NCI-H2171 (cell line): Measurements from ENCODE around the gene USP35.
"Not testable (repeated sequence)": the region's sequence is repeated elsewhere in the genome, so short reads cannot be mapped to it uniquely, and the experiment has no call there.

Experiments used
- DNase-seq: peaks from one replicate; lab custom pipeline; 2025; lab: John Stamatoyannopoulos, UW

The USP35 gene

DNA sequence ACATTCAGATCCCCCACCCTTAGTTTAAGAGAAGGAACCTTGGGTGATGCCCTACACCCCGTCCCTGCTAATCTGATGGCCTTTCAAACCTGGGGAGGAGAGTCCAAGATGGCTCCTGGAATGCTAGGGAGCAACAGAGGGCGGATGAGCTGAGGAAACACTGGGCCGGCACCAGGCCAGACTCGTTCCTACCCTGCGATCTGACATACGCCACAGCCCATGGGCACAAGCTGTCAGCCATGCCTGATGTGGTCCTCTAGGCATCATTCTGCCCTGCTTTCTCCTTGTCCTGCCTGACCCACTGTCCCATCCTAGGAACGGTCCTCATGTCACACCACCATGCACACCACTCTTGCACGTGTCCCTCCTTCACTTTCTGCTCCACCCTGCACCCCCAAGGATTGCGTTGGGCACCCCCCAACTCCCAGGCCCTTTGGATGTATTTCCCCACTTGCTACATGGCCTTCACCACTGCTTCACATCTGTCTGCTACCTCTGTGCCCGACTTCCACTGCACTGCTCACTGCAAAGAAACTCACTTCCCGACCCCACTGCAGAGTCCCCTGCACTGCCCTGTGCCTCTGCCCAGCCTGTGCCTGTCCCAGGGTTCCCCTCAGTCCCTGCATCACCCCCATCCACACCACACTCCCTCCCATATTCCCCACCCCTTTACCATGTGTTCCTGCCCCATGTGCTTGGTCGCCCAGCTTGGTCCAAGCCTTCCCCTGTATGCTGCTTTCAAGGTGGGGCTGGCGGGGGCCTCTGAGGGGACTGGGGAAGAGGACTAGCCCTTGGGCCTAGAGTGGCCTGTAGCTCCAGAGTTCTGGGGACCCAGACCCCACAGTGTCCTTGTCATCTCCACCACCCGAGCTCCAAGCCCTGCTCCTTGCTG is 29.2 kb downstream of the USP35 start:
- no peak for DNase-seq

DNA sequence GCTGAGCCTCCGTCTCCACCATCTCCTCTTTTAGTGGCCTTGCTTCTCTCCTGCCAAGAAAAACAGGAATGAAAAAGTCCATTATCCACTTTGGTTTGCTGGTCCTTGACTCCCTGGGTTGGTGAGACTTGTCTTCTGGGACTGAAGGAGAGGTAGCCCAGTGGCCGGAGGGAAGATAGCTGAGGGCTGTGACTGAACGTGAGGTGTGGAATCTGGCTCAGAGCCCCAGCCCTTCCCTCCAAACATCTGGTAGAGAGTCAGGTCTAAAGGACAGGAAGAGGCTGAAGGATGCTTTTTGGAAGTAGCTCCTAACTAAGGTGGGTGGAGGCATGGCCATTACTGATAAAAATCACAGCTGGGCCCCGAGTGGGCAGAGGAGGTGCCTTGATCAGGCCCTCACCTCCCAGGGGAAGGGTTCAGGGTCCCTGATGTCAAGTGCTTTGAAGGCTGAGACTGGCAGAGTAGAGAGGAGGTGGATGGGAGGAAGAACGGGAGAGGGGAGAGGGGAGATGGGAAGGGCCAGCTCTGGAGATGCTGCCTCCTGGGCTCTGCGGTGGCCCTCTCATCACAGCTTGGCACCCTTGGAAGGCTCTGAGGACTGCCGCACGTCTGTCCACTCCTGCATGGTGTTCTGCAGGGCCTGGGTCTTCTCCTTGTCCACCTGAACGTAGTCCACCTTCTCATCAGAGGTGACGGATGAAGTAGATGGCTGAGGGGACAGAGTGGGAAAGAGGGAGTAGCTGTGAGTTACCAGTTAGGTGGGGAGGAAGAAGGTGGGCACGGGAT is 30.2 kb downstream of the USP35 start:
- no peak for DNase-seq

DNA sequence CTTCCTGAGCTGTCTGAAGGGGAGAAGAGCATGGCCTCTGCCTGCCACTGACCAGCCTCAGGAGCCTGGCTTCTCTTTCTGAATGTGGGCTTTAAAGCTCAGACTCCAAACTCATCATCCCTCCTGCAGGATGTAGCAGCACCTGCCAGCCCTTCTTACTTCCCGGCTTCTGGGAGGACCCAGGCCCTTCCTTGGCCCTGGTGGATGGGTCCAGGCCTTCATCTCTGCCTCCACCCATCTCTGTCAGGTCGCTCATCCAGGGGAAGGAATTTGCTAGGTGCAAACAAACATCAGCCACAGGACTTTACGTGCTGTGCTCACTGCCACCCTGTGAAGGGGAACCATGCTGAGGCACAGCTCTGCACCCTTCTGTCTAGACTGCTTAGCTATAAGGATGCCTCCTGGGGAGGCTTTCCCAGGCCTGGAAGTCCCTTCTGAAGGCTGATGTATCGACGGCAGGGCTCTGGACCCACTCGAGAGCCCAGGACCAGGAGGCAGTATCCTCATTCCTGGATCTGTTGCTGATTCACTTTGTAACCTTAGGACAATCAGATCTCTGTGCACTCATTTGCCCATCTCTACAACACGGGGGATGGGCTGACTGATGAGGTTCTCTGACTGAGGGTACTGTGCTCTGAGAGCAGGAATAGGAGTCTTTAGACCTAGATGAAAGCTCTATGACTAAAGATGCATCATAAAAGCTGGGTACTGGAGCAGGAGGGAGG is 30.9 kb downstream of the USP35 start:
- no peak for DNase-seq

DNA sequence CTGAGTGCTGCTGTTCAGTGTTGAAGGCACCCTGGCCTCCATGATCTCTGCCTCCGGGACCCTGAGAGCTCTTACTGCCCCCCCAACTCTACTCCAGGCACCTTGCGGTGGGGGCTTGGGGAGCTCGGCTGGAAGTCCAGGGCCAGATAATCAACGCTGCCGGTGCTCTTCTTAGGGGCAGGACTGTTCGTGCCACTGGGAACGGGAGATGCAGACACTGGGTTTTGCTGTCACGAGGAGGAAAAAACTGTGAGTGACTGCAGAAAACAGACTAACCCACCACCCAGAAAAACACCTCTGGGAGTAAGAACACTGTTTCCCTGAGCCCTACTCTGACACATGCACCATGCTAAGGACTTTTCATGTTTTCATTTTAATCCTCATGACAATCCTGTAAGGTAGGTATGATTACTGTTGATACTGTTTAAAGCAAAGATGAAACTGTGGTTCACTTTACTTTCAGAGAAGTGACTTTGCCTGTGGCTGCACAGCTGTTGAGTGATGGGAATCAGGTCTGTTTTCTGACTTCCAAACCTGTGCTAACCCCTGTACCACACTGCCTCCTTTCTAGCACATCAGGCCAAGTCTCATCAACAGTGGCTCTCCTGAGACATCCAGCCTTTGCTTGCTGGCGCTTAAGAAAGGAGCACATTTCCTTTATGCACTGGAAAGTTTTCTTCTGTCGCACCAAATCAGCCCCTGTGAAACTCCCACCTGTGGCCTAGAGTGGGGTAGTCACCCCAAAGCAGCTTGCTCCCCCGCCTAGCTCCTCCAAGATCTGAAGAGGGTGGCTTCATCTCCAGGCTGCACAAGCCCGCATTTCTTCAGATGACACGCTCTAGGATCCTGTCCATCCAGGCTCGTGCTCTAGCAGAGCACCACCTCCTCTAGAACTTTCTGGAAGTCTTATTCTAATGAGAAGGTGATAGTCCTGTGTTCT is 31.8 kb downstream of the USP35 start:
- DNase-seq: no peak

DNA sequence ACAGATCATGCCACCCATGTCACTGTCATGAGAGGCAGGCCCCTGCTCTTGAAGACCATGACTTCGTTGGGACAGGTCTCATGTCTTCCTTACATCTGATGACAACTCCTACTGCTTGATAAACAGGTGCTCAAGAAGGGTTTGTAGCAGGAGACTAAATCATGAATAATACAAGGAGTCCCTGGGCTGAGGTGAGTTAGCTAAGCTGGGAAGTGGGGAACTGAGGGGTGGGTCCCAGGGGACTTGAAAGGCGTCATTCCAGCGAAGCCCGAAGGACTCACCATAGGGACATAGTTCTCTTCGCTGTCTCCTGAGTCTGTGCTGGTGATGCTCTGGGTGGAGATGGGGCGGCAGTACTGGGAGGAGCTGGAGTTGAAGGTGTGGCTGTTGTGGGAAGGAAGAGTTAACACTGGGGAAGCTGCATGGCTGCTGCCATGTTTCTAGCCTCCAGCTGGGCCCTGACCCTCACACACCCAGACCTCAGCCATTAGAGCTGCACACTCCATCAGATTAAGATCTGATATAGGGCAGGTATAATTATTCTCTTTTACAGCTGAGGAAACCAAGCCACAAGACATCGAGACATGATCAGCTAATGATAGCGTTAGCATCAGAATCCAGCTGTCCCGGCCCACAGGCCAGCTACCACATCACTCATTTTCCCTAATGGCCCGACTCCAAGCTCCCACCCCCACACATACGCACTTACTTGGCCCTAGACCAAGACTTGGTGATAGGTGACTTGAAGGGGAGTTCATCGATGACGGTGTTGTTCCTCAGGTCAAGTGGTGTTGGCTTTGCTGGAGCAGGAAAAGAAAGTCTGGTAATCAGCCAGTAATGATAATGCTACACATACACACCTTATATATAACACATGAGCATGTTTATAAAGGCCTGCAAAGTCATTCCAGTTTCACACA is 32.9 kb downstream of the USP35 start:
- DNase-seq: no peak

DNA sequence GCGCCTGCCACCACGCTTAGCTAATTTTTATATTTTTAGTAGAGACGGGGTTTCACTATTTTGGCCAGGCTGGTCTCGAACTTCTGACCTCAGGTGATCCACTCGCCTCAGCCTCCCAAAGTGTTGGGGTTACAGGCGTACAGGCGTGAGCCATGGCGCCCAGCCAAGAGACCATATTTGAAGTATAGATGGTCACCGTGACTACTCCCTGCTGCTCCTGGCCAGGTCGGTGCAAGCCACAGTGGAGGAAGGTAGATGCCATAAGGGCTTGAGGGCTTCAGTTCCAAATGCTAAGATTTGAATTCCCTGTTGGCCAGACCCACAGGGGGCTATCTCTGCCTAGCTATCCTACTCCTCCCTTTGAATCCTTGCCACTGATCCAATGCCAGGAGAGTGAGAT is 34.0 kb downstream of the USP35 start:
- DNase-seq: not testable (repeated sequence)

DNA sequence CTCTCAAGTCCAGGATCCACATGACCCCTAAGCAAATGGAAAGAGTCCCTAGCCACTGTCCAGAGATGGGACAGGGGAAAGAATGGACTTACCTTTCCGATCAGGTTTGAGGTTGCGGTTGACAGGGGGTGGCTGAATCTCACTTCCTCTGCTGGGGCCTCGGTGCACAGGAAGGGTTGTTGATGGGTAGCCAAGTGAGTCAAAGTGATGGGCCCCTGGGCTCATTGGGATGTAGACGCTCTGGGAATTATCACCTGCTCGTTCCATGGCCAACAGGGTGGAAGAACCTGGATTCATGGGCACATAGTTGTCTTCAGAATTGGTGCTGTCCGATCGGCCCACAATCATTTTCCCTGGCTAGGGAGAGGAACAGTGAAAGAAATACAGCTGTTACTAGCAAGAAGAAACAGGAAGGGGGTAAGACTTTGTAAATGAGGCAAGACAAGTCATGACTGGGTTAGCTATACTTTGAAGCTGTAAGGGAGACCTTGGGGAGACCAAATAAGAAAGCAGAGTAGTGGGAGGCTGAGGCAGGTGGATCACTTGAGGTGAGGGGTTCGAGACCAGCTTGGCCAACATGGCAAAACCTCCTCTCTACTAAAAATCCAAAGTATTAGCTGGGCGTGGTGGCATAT is 34.7 kb downstream of the USP35 start:
- no peak for DNase-seq

DNA sequence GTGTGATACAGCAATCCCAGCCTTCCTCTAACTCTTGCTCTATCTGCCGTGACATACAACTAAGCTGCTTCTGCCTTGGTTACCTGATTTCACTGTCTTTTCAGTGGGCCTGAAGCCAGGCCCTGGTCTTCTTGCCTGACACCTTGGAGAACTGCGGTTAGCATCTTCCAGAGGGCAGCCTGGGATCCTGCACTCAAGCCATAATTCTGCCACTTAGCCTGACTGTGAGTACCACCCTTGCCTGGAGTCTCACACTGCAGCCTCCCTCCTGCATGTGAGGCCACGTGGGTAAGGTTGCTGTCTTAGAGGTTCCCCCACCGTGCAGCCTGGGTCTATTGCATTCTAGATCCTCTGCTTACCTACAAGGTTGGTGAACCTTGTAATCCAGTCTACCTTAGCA is 35.8 kb downstream of the USP35 start:
- no peak for DNase-seq

DNA sequence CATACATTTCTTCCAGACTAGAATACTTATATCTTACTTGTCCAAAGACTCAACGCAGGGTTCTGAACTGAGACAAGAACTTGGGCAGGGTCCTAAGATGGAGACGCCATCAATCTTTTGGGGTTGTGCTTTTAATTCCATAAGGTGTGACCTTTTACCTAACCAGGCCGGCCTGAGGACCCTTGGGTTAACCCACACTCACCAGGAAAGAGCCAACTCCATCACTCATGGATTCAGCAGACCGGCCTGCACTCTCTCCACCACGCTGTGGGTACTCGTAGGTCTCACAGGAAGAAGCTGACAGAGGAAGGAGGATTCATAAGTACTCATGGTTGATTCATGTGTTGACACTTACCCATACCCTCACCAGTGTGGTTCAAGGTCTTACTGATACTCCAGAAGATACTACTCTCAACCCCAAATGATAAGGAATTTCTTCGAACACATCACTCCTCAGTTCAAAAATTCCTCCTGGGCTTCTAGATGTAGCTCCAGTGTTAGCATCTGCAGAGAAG is 36.2 kb downstream of the USP35 start:
- no peak for DNase-seq

DNA sequence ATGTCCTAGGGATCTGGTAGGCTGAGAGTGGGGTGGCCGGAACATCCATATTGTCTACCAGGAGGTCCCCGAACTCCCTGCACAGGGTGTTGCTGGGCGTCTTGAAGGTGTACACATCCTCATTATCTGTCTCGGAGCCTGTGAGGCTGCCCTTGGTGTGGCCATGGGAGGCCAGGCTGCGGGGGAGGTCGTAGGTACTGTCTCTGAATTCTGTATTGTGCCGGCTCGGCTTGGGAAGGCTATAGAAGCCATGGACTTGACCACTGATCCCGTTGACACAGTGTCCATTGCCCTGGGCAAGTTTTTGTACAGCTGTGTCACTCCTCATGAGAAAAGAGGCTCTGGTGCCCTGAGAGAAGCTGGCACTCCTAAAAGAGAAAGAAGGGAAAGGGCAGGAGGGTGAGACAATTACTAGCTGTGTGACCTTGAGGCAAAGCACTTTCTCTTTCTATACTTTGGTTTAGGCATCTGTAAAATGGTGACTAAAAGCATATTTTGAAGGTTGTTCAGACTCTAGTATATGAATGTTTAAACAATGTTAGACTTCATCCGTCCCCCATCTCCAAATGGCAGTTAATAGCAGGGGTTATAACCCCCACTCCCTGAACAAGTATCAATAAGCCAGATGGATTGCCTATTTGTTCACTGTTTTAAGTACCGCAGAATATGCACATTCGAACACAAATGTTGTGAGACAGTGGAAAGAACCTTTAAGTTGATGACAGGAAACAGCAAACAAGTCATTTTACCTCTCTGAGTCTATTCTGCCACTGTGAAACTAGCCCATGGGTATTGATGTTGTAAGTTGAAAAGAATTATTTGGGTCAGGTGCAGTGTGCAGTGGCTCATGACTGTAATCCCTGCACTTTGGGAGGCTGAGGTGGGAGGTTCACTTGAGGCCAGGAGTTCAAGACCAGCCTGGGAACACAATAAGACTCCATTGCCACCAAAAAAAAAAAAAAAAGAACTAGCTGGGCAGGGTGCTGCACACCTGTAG is 38.3 kb downstream of the USP35 start:
- no peak for DNase-seq

DNA sequence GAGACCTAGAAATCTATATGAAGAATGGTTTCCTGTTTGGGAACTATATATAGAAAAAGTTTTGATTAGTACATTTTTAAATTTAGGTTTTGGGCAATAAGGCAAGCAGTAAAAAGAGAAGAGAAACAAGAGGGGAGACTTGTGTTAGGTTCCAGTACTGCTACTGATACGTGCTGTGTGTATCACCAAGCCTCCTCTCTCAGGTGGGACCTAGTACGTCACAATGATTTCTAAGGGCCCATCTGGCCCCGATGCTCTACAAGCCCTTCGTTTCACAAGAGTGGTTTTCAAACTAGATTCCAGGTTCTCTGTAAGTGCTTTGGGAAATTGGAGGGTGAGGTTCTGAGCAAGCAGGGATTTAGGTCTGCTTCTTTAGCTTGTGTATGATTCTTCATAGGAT is 39.2 kb downstream of the USP35 start:
- no peak for DNase-seq

DNA sequence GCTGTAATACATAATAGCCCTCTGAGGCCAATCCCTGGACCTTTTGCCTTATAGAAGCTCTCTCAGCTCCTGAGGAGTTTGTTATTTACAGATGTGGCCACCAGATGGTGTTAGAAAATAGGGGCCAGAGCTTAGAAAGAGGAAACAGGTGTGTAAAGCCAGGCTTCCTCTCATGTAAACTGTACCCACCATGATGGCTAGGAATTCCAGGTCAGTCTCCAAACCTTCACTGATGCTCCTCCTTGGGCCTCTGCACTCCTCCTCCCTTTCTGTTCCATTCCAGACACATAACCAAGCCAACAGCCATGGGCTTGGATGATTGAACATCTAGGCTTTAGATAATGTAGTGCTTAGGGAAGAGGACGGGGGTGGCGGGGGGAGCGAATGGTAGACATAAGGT is 39.7 kb downstream of the USP35 start:
- DNase-seq: peak; percentile 64

DNA sequence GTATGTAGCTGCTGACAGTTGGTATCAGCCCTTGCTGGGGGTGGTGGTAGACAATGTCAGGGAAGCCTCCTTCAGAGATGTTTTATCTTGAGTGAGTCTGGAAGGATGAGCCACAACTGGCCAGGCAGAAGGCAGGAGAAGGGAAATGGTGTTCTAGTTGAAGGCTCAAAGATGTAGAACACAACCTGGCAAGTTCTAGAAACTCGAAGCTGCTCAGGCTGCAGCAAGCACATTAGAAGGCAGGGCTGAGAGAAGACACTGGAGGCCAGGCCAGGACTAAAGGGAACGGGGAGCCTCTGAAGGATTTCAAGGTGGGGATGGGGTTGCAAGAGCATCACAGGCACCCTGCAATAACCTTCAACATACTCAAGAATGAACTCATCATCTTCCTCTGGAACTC is 40.4 kb downstream of the USP35 start:
- no peak for DNase-seq

DNA sequence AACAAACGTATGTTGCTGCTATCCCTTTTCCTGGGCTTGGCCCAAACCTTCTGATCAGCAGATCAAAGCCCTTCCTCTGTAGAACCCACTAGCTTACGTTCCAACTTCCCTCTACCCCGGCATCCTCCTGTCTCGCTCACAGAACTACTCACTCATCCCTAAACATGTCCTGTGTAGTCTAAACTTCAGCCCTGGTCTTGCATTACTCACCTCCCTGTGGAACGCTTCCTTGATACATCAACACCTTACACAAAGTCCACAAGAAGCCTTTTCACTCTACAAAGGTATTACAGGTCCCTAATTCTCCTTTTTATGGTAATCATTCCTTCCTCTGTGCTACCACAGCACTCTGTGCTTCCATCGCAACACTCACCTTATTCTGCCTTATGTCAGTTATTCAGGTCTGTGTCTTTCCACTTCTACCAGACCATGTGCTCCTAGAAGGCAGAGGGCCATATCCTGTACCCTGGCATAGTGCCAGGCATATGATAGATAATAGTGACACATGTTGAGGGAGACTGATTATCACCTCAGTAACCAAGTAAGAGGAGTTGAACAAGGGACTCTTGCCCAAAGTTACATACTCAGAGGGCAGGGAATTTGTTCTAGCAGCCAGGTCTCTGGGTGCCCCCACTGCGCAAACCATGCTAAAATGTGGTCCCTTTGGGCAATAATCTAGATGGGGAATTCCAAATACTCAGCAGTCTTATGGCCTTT is 41.6 kb downstream of the USP35 start:
- peak; percentile 13 for DNase-seq

DNA sequence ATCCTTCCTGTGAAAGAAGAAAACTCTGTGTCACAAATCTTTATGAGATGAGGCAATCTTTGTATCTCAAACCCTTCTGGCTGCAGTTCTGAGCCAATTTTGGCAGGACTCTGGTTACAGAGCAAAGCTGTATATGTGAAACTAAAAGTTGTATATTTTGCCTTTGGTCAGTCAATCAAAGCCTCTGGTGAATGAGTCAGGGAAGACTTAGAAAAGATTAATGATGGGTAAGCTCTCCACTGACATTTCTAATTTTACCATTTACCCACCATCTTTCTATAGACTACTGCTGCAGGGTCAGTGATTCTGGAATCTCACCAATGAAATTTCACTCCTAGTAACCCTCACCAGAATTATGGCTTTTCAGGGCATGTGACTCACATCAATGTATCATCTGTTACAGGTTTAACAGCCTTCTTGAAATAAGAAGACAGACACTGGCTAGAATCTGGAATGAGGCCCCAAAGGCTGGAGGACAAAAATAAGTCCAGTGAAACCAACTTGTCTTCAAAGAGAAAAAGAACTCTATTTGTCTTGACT is 43.3 kb downstream of the USP35 start:
- DNase-seq: no peak

DNA sequence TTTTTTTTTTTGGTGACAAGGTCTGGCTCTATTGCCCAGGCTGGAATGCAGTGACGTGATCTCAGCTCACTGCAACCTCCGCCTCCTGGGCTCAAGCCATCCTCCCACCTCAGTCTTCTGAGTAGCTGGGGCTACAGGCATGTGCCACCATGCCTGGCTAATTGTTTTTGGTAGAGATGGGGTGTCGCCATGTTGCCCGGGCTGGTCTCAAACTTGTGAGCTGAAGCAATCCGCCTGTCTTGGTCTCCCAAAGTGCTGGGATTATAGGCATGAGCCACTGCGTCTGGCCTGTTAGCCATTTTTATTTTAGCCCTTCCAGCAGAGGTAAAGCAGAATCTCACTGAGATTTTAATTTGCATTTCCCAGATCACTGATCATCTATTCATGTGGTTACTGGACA is 44.3 kb downstream of the USP35 start:
- DNase-seq: not testable (repeated sequence)

DNA sequence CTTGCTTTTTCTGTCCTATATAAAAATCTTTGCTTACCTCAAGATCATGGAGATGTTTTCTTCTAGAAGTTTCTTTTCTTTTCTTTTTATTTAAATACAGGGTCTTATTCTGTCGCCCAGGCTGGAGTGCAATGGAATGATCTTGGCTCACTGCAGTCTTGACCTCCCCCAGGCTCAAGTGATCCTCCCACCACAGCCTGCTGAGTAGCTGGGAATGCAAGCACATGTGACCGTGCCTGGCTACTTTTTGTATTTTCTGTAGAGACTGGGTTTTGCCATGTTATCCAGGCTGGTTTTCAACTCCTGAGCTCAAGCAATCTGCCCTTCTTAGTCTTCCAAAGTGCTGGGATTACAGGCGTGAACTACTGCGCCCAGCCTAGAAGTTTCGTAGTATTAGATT is 45.3 kb downstream of the USP35 start:
- DNase-seq: no peak
